DMS79 treated with DMSO at 0.1 percent for 48 hours (cell line): ENCODE measurements around the gene CD99L2.
A peak's percentile ranks its signal among the peaks of the same experiment; 100 is the strongest.

Source experiments
- DNase-seq: peaks from one replicate; lab custom pipeline; 2025; lab: John Stamatoyannopoulos, UW

The CD99L2 gene, protein sequence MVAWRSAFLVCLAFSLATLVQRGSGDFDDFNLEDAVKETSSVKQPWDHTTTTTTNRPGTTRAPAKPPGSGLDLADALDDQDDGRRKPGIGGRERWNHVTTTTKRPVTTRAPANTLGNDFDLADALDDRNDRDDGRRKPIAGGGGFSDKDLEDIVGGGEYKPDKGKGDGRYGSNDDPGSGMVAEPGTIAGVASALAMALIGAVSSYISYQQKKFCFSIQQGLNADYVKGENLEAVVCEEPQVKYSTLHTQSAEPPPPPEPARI

GRCh38 chrX:150898343-150899190, at the start of gene CD99L2:
Gene CD99L2 (minus strand): TSS chrX:150898668. CDS start chrX:150898588, 80 bp downstream.
- DNase-seq = peak; percentile 57

GRCh38 chrX:150944233-150944632, 45.8 kb upstream of the CD99L2 start:
- no peak for DNase-seq

- no peak for DNase-seq
Observed at GRCh38 chrX:150942942-150943594, 44.6 kb upstream of the CD99L2 start.

DNA sequence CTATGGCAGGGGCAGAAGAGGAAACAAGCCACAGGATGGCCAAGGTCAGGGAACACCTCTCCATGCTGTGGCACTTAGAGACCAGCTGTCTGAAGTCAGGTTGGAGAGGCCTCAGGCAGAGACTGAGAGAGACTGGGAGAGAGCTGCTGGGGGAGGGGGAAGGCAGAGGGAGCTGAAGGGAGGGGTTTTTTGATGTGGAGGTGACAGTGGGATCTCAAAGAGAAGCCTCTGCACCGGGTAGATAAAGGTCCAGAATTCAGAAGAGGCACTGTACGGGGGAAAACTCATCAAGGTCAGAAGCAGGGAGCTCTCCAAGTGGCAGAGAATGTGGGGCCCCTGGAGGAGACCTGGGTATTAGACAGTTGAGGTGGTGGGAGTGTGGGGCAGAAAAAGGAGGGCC, 43.1 kb upstream of the CD99L2 start:
- no peak for DNase-seq

GRCh38 chrX:150940844-150941495, 42.5 kb upstream of the CD99L2 start:
- peak; percentile 17 for DNase-seq

- no peak for DNase-seq
Observed at GRCh38 chrX:150936556-150936955, 38.1 kb upstream of the CD99L2 start.

DNA sequence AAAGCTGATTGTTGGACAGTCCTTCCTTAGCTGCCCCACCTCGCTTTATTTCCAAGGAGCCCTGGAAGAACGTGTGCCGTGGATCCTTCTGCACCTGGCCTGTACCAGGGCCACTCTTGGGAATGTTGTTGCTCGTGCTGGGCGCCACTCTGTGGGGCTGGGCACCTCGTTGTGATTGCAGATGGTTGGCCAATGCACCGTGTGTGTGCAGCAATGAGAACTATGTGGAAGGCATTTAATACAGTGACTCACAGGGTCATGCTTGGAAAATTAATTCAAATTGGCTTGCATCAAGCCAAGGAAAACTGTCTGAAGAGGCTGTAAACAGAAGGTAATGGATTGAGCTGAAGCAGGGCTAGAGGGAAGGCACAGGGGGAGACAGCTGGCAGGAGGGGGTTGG, 37.0 kb upstream of the CD99L2 start:
- DNase-seq = peak; percentile 6

DNA sequence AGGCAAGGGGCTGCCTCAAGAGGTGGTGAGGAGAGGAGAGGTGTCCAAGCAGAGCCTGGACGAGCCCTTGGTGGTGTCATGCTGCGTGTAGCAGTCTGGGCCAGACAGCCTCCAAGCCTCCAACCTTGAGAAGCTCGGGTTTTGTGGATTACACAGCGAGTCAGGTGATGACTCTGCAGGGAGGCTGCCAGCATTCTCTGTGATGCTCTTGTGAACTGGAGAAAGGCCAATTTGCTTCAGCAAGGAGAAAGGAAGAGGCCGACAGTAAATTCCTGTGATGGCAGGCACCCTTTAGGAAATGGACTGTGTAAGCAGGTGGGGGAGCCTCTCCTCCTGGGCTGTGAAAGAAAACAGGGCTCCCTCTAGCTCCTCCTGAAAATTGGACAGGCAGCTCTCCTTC, 36.0 kb upstream of the CD99L2 start:
- peak; percentile 53 for DNase-seq

DNA sequence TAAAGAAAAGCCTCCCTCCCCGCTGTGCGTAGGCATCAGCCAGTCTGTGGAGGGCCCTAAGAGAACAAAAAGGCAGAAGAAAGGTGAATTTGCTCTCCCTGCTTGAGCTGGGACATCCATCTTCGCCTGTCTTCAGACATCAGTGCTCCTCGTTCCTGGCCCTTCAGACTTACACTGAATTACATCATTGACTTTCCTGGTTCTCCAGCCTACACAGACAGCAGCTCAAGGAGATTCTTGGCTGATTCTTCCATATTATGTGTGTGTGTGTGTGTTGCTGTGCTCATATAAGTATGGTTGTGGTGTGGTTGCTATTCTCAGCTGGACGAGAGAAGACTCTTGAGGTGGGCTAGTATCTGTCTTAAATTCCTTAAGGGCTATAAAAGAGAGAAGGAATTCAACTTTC, 35.5 kb upstream of the CD99L2 start:
- DNase-seq = no peak

DNA sequence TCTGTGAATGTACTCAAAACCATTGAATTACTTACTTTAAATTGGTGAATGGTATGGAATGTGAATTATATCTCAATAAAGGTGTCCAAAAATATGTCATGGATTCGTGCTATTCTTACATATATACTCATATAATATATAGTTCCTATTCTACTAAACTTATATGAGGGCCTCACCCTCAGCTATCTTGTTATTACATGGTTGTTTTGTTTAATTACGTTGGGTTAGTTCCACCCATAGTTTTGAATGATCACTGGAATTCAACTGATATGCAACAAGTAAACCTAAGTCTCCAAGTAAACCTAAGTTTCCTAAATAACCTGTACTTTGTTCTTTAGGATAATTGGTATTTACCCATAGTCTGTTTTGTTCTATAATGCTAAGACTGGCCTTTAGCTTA, 30.6 kb upstream of the CD99L2 start:
- DNase-seq = no peak

DNA sequence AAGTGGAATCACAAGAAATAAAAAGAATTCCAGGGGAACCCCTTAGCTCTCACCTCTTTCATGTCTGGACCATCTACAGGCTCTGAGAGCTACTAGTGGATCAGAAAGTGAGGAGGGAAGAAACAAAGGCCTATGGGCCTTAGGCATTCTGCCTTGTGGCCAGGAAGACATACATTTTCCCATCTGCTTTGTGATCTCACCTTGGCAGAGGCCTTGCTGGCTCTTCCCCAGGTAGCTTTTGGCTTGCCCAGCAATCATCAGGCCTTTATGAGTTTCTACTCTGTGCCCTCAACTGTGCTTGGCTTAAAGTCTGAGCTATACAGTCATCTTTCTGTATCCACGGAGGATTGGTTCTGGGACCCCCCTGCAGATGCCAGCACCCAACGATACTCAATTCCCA, 28.3 kb upstream of the CD99L2 start:
- DNase-seq = no peak

DNA sequence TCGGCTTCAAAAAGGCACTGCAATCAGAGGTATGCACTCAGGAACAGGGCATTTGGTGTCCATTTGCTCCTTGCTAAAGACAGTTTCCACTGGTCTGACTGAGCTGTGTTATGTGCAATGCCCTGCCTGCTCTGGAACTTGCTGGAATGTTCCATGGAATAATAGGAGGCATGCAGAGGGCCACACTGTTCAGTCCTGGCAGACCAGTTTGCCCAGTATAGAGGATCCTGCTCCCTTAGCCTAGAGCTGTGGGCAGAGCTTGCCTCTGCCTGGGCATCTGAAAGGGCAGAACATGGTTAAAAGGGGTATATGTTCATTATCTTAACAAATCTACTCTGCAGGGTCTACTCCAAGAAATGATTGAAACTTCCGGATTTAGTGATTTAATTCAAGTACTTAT, 27.8 kb upstream of the CD99L2 start:
- no peak for DNase-seq

DNA sequence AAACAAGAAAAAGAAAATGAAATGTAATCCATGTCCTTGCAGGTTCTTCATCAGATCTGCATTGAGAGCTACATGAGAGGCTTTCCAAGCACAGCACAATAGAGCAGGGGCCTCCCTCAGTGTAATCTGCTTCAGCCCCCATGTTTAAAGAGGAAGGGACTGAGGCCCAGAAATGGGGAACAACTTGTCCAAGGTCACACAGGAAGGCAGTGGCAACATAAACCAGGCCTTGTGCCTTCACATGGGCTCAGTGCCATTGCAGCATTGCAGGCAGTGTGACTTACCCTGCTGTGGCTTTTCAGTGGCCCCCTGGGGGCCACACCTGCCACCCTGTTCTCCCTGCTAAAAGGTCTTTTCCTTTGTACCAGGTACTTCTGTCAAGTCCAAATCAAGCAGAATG, 20.9 kb upstream of the CD99L2 start:
- DNase-seq = no peak

GRCh38 chrX:150913511-150913910, 15.0 kb upstream of the CD99L2 start:
- no peak for DNase-seq

DNA sequence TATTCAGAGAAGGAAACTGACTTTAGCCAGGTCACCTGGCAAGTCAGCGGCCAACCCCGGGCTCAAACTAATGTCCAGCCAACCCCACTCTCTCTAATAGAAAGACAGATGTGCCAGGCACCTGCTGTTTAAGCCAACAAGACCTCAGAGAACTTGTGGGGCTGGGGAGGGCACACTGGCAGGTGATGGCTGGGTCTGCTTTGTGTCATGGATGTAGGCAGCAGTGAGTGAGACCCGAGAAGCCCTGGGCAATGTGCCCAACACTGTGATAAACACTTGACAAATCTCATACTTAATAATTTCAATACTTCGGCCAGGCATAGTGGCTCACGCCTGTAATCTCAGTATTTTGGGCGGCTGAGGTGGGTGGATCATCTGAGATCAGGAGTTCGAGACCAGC, 9.0 kb upstream of the CD99L2 start:
- DNase-seq = peak; percentile 11

DNA sequence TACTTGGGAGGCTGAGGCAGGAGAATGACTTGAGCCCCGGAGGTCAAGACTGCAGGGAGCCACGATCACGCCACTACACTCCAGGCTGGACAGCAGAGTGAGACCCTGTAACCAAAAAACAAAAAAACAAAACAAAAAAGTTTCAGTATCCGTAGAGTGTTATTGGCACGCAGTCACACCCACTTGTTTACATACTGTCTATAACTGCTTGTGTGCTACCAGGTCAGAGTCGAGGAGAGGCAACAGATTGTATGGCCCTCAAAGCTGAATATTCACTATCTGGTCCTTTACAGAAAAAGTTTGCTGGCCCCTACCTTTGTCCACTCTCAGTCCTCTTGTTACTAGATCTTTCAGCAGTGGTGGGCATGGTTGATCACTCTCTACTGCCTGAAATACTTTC, 8.2 kb upstream of the CD99L2 start:
- no peak for DNase-seq

DNA sequence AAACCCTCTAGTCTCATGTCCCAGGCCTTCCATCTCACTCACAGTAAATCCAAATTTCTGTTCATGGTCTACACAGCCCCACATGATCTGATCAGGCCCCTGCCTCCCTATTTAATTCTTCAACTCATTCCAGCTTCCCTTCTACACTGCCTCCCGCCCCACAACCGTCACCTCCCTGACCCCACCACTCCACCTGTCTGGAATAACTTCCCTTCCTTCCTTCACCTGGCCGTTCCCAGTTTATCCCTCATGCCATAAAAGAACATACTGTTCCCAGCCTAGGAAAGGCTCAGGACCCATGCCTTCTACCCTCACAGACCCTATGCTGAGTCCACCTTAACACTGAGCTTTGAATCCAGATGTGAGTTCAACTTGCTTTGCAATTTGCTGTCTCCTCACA, 6.8 kb upstream of the CD99L2 start:
- no peak for DNase-seq

DNA sequence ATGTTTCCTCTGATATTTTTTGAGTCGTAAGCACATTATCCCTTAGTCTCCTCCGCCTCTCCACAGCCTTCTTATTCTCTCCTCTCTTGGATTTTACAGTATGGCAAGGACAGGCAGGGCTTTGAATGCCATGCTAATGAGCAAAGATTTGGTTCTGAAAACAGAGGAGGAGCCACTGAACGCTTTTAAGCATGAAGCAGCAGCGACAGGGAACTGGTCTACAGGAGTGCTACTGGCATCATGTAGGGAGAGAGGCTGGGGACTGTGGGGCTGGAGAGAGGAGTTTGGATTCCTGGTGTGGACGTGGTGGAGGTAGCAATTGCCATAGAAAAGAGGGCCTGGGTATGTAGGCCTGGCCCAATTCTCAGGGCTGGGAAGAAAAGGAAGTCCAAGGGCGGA, 4.6 kb upstream of the CD99L2 start:
- no peak for DNase-seq

DNA sequence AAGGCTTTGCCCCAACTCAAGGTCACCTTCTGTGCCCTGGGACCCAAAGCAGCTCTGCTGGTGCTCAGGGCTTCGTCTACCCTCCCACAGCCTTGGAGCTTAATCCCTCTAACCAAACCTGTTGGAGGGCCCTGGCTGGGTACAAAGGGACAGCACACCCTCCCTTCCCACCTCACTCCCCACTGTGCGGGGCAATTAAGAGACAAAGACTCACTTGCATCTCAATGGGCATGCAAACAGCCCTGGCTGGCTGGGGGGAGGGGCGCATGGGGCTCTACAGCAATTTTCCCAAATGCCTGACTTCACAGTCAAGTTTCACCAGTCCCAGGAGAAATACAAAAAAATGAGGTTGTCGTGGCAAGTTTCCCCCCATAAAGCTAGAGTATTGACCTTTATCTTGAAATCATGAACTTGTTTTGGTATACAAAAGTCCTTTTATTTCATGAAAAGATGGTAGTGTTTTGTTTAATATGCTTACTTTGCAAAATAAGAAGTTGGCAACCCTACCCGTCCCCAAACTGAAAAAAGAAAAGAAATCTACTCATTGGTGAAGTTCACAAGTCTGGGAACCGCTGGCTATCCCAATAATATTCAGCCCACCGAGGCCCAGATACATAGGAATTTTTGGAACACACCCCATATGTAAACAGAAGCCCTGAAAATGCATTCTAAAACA, 4.1 kb upstream of the CD99L2 start:
- DNase-seq = no peak

DNA sequence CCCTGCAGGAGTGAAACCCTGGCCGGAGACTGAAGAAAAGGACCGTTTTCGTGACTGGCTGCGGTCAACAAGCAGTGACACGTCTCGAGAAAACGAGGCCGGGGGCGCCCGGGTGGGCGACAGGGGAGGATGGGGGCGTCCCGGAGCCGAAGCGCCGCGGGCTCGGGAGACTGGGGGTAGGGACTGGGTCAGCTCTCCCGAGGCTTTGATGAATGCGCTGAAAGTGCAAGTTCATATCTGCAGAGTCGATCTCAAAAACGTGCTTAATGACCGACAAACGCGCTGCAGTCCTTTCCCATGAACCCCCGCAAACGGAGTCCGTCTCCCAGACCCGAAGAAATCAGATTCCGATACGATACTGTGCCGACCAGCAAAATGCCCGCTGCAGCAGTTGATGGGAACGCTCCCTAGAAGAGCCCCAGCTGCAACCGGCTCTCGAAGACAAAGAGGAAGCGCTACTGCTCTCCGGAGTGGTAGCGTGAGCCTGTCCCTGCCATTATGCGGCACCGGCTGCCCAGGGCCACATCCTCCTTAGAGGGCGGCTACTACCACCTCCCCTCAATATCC, 806 bp upstream of the CD99L2 start:
- peak; percentile 11 for DNase-seq
